B cell (primary cell): ENCODE data around the gene RBM25.

Experiments
- EZH2 ChIP-seq: IDR thresholded peaks from 2 replicates; pipeline ENCODE4 v1.6.1; 2012; ENCODE audit warnings: borderline replicate concordance, low read depth, mild to moderate bottlenecking, moderate library complexity, low read length; ENCODE audit not compliant: insufficient read depth, poor library complexity, severe bottlenecking
- TF ChIP-seq, protein P1 (sequence below): fragments of 200-600 bp; IDR thresholded peaks from one replicate; pipeline ENCODE4 v1.8.0; 2022; ENCODE audit warnings: antibody characterized with exemption, mild to moderate bottlenecking

DNA sequence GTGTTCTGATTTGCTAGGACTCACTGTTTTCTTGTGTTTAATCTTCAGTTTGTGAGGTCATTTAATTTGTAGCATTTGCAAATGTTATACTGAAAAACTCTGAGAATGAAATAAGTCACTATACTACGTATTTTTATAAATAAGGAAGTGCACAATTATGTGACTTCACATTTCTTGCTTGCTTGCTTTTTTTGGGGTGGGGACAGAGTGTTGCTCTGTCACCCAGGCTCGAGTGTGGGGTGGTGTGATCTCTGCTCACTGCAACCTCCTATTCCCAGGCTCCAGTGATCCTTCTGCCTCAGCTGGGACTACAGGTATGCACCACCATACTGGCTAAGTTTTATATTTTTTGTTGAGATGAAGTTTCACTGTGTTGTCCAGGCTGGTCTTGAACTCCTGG, 32.7 kb downstream of the RBM25 start:
- no peak for TF ChIP-seq EZH2
- TF ChIP-seq, protein P1, sequence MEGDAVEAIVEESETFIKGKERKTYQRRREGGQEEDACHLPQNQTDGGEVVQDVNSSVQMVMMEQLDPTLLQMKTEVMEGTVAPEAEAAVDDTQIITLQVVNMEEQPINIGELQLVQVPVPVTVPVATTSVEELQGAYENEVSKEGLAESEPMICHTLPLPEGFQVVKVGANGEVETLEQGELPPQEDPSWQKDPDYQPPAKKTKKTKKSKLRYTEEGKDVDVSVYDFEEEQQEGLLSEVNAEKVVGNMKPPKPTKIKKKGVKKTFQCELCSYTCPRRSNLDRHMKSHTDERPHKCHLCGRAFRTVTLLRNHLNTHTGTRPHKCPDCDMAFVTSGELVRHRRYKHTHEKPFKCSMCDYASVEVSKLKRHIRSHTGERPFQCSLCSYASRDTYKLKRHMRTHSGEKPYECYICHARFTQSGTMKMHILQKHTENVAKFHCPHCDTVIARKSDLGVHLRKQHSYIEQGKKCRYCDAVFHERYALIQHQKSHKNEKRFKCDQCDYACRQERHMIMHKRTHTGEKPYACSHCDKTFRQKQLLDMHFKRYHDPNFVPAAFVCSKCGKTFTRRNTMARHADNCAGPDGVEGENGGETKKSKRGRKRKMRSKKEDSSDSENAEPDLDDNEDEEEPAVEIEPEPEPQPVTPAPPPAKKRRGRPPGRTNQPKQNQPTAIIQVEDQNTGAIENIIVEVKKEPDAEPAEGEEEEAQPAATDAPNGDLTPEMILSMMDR = no peak
